ENCODE data around the gene MPL.

Gene MPL

GRCh38 chr1:43315481-43315880 lies 22.1 kb upstream of the MPL start:
- Histone ChIP-seq H3K27ac (replicated peaks) (no peak overlapping the region), H3K27me3 (ENCODE audit: insufficient read depth, poor library complexity, severe bottlenecking) (no peaks in the 10 kb centered on the region), H3K4me3 (replicated peaks; ENCODE audit: insufficient read depth, low read length) (no peak overlapping the region)
- no peak for DNase-seq (ENCODE audit: low read depth in 1 of 2, low spot score in 1 of 2)
- TF ChIP-seq CTCF (IDR thresholded peaks at IDR 0.05; ENCODE audit: insufficient read depth, low read length), result no peak
- TF ChIP-seq POLR2AphosphoS5 (IDR thresholded peaks at IDR 0.05; ENCODE audit: low read depth), result no peak
- TF ChIP-seq SPI1 (IDR thresholded peaks at IDR 0.05; ENCODE audit: borderline replicate concordance, low read depth), result no peak
- no peak for TF ChIP-seq REST (IDR thresholded peaks at IDR 0.05; ENCODE audit: insufficient replicate concordance, low read depth)
- no peak for TF ChIP-seq GABPA (IDR thresholded peaks at IDR 0.05; ENCODE audit: low read depth)

- H3K27ac ChIP-seq (replicated peaks), result no peak overlapping the region
- H3K4me3 ChIP-seq (replicated peaks; ENCODE audit: insufficient read depth, low read length), result no peak overlapping the region
- H3K27me3 ChIP-seq (ENCODE audit: insufficient read depth, poor library complexity, severe bottlenecking), result no peaks in the 10 kb centered on the region
- DNase-seq (ENCODE audit: low read depth in 1 of 2, low spot score in 1 of 2), result no peak
- TF ChIP-seq GABPA (IDR thresholded peaks at IDR 0.05; ENCODE audit: low read depth), result no peak
- no peak for TF ChIP-seq SPI1 (IDR thresholded peaks at IDR 0.05; ENCODE audit: borderline replicate concordance, low read depth)
- no peak for TF ChIP-seq REST (IDR thresholded peaks at IDR 0.05; ENCODE audit: insufficient replicate concordance, low read depth)
- TF ChIP-seq POLR2AphosphoS5 (IDR thresholded peaks at IDR 0.05; ENCODE audit: low read depth), result no peak
- no peak for TF ChIP-seq CTCF (IDR thresholded peaks at IDR 0.05; ENCODE audit: insufficient read depth, low read length)
Measured at GRCh38 chr1:43315963-43316737, 21.5 kb upstream of the MPL start.

- TF ChIP-seq GABPA (IDR thresholded peaks at IDR 0.05; ENCODE audit: low read depth), result no peak
- TF ChIP-seq POLR2AphosphoS5 (IDR thresholded peaks at IDR 0.05; ENCODE audit: low read depth), result no peak
- TF ChIP-seq SPI1 (IDR thresholded peaks at IDR 0.05; ENCODE audit: borderline replicate concordance, low read depth), result no peak
- TF ChIP-seq REST (IDR thresholded peaks at IDR 0.05; ENCODE audit: insufficient replicate concordance, low read depth), result no peak
- TF ChIP-seq CTCF (IDR thresholded peaks at IDR 0.05; ENCODE audit: insufficient read depth, low read length), result no peak
- H3K27ac ChIP-seq (replicated peaks), result no peak overlapping the region
- DNase-seq (ENCODE audit: low read depth in 1 of 2, low spot score in 1 of 2), result no peak
- H3K27me3 ChIP-seq (ENCODE audit: insufficient read depth, poor library complexity, severe bottlenecking), result no peaks in the 10 kb centered on the region
- no peak overlapping the region for H3K4me3 ChIP-seq (replicated peaks; ENCODE audit: insufficient read depth, low read length)
Measured at GRCh38 chr1:43316738-43317520, 20.7 kb upstream of the MPL start.

All from HL-60 (cell line).